ENCODE data around the gene DCAF16.

GRCh38 chr4:17859793-17860406 is 49.3 kb upstream of the DCAF16 start:
- TF ChIP-seq CTCF (IDR thresholded peaks at IDR 0.05): no peak
- TF ChIP-seq POLR2A (IDR thresholded peaks at IDR 0.05): no peak
